Lower lobe of right lung (tissue), 2 donors: ENCODE data around the gene CHIC2. TPM values are rescaled to one million over a fixed set of nuclear protein-coding genes. Genes with fewer than 3 reads are reported as not detected.

Source experiments
- ATAC-seq, 2 donors: fragments of 200-7000 bp; cut with Tn5 transposase; one replicate each; pipeline ENCODE4 v1.9.1; 2020 to 2022; ENCODE audit warnings: mild to moderate bottlenecking in 2 of 2, moderate library complexity in 2 of 2
- DNase-seq: peaks from one replicate; pipeline ENCODE4 v3.0.0-alpha.2; 2020
- H3K27ac ChIP-seq: fragments of 200-600 bp; one replicate; pipeline ENCODE4 v1.8.0; 2022
- H3K27me3 ChIP-seq: fragments of 200-600 bp; one replicate; pipeline ENCODE4 v1.8.0; 2022; ENCODE audit warnings: low read depth
- H3K36me3 ChIP-seq: fragments of 200-600 bp; one replicate; pipeline ENCODE4 v1.8.0; 2022; ENCODE audit warnings: mild to moderate bottlenecking
- H3K4me1 ChIP-seq: fragments of 200-600 bp; one replicate; pipeline ENCODE4 v1.8.0; 2022
- H3K4me3 ChIP-seq: fragments of 200-600 bp; one replicate; pipeline ENCODE4 v1.8.0; 2022; ENCODE audit warnings: mild to moderate bottlenecking
- H3K9me3 ChIP-seq: fragments of 200-600 bp; one replicate; pipeline ENCODE4 v1.8.0; 2022
- CTCF ChIP-seq: fragments of 200-600 bp; IDR thresholded peaks from one replicate; pipeline ENCODE4 v1.8.0; 2022; ENCODE audit warnings: antibody characterized with exemption, mild to moderate bottlenecking
- intact Hi-C: fragments of 100-400 bp; cut with DNase I; formaldehyde crosslinking; loops from one replicate; pipeline ENCODE4 v1.11.0; 2022
- total RNA-seq: library from RNA; stranded (reverse); fragmentation: NEBNext Ultra II Directional; extraction: Animal tissue kit (Norgen Biotek cat#: 25700); gene quantifications from one replicate; pipeline ENCODE4 v1.2.1, GENCODE V29; 2021
- donor health status: DM: no; HTN: yes; CAD: no; lungs with severe emphysema.

Gene CHIC2
- total RNA-seq, 1 donor from 2014 or later, result 30.1 TPM

GRCh38 chr4:53960843-53961242 is 103.6 kb downstream of the CHIC2 start:
- H3K4me3 ChIP-seq, result no peak overlapping the region
- ATAC-seq, result no peak
- no peak for TF ChIP-seq CTCF

More at GRCh38 chr4:53960843-53961242, 103.6 kb downstream of the CHIC2 start:
- no peak for DNase-seq
- Histone ChIP-seq H3K4me1 (no peaks in the 10 kb centered on the region), H3K9me3 (no peaks in the 10 kb centered on the region), H3K36me3 (no peaks in the 10 kb centered on the region), H3K27ac (no peak overlapping the region), H3K27me3 (no peaks in the 10 kb centered on the region)
- intact Hi-C loops, result no loop called here

Other genes with a start within 250 kb of the CHIC2 start
- gene GSX2, start 35.6 kb upstream of the CHIC2 start, total RNA-seq, result not detected
- 69.5 TPM for gene PDGFRA, start 164.7 kb upstream of the CHIC2 start, total RNA-seq